ENCODE data around the gene APOC3. TPM values are rescaled to one million over a fixed set of nuclear protein-coding genes. Genes with fewer than 3 reads are reported as not detected.

APOC3 gene
- total RNA-seq, 1 donor from 2014 or later = not detected

GRCh38 chr11:116875194-116875593 is 45.5 kb downstream of the APOC3 start:
- H3K27me3 Mint-ChIP-seq (ENCODE audit: unreplicated experiment) = no peaks in the 10 kb centered on the region
- no peak for TF ChIP-seq CTCF (IDR thresholded peaks at IDR 0.05; ENCODE audit: unreplicated experiment)
- H3K9me3 Mint-ChIP-seq (ENCODE audit: unreplicated experiment) = no peaks in the 10 kb centered on the region
- H3K4me3 Mint-ChIP-seq (ENCODE audit: unreplicated experiment) = no peak overlapping the region
- H3K36me3 Mint-ChIP-seq (ENCODE audit: low read depth, unreplicated experiment) = peaks cover 5% of the 10 kb centered on the region
- peaks cover 7% of the 10 kb centered on the region for H3K4me1 Mint-ChIP-seq (ENCODE audit: unreplicated experiment)
- H3K27ac Mint-ChIP-seq (ENCODE audit: unreplicated experiment) = no peak overlapping the region
- no peak for DNase-seq (ENCODE audit: low spot score)

GRCh38 chr11:116876656-116877055 is 46.9 kb downstream of the APOC3 start:
- no peak for DNase-seq (ENCODE audit: low spot score)
- no peak overlapping the region for H3K4me3 Mint-ChIP-seq (ENCODE audit: unreplicated experiment)
- no peak for TF ChIP-seq CTCF (IDR thresholded peaks at IDR 0.05; ENCODE audit: unreplicated experiment)
- H3K27me3 Mint-ChIP-seq (ENCODE audit: unreplicated experiment) = no peaks in the 10 kb centered on the region
- no peak overlapping the region for H3K27ac Mint-ChIP-seq (ENCODE audit: unreplicated experiment)
- no peaks in the 10 kb centered on the region for H3K36me3 Mint-ChIP-seq (ENCODE audit: low read depth, unreplicated experiment)
- H3K9me3 Mint-ChIP-seq (ENCODE audit: unreplicated experiment) = no peaks in the 10 kb centered on the region
- peaks cover 2% of the 10 kb centered on the region for H3K4me1 Mint-ChIP-seq (ENCODE audit: unreplicated experiment)

GRCh38 chr11:116879800-116880625 is 50.3 kb downstream of the APOC3 start:
- peak; percentile 25 for TF ChIP-seq CTCF (IDR thresholded peaks at IDR 0.05; ENCODE audit: unreplicated experiment)

GRCh38 chr11:116881143-116881542 is 51.4 kb downstream of the APOC3 start:
- no peaks in the 10 kb centered on the region for H3K36me3 Mint-ChIP-seq (ENCODE audit: low read depth, unreplicated experiment)
- H3K4me1 Mint-ChIP-seq (ENCODE audit: unreplicated experiment) = peaks cover 2% of the 10 kb centered on the region
- H3K27me3 Mint-ChIP-seq (ENCODE audit: unreplicated experiment) = no peaks in the 10 kb centered on the region
- no peak overlapping the region for H3K27ac Mint-ChIP-seq (ENCODE audit: unreplicated experiment)
- DNase-seq (ENCODE audit: low spot score) = no peak
- H3K9me3 Mint-ChIP-seq (ENCODE audit: unreplicated experiment) = no peaks in the 10 kb centered on the region
- no peak overlapping the region for H3K4me3 Mint-ChIP-seq (ENCODE audit: unreplicated experiment)
- TF ChIP-seq CTCF (IDR thresholded peaks at IDR 0.05; ENCODE audit: unreplicated experiment) = no peak

More at GRCh38 chr11:116879800-116880625, 50.3 kb downstream of the APOC3 start:
- Mint-ChIP-seq H3K27ac (ENCODE audit: unreplicated experiment) (no peak overlapping the region), H3K36me3 (ENCODE audit: low read depth, unreplicated experiment) (no peaks in the 10 kb centered on the region), H3K4me3 (ENCODE audit: unreplicated experiment) (no peak overlapping the region), H3K4me1 (ENCODE audit: unreplicated experiment) (peaks cover 2% of the 10 kb centered on the region), H3K9me3 (ENCODE audit: unreplicated experiment) (no peaks in the 10 kb centered on the region), H3K27me3 (ENCODE audit: unreplicated experiment) (no peaks in the 10 kb centered on the region)
- DNase-seq (ENCODE audit: low spot score) = peak; percentile 14

GRCh38 chr11:116882386-116882785 is 52.7 kb downstream of the APOC3 start:
- H3K4me3 Mint-ChIP-seq (ENCODE audit: unreplicated experiment) = no peak overlapping the region
- no peak overlapping the region for H3K27ac Mint-ChIP-seq (ENCODE audit: unreplicated experiment)
- no peaks in the 10 kb centered on the region for H3K36me3 Mint-ChIP-seq (ENCODE audit: low read depth, unreplicated experiment)
- no peaks in the 10 kb centered on the region for H3K27me3 Mint-ChIP-seq (ENCODE audit: unreplicated experiment)
- H3K9me3 Mint-ChIP-seq (ENCODE audit: unreplicated experiment) = no peaks in the 10 kb centered on the region
- no peaks in the 10 kb centered on the region for H3K4me1 Mint-ChIP-seq (ENCODE audit: unreplicated experiment)
- TF ChIP-seq CTCF (IDR thresholded peaks at IDR 0.05; ENCODE audit: unreplicated experiment) = no peak
- DNase-seq (ENCODE audit: low spot score) = no peak

Data from endothelial cell (in vitro differentiated cells).